ENCODE data around the gene ZNF710. TPM values are rescaled to one million over a fixed set of nuclear protein-coding genes. Genes with fewer than 3 reads are reported as not detected.

The ZNF710 gene
- total RNA-seq, 1 donor from 2014 or later, result 3.5 TPM

- H3K36me3 ChIP-seq, result no peaks in the 10 kb centered on the region
- DNase-seq (ENCODE audit: low spot score in 2 of 2), result no peak
- peaks cover 0 to 14% of the 10 kb centered on the region in 2 donors for H3K4me1 ChIP-seq
- TF ChIP-seq CTCF (IDR thresholded peaks at IDR 0.05), result no peak
- H3K4me3 ChIP-seq, result no peak overlapping the region
- intact Hi-C loops (cut with DNase I), result no loop called here
- H3K27ac ChIP-seq, result no peak overlapping the region
- no peaks in the 10 kb centered on the region for H3K9me3 ChIP-seq
- no peaks in the 10 kb centered on the region for H3K27me3 ChIP-seq
These were observed 2.9 kb upstream of the ZNF710 start for GRCh38 chr15:89998141-89998661.

- intact Hi-C loops (cut with DNase I), result no loop called here
- TF ChIP-seq CTCF (IDR thresholded peaks at IDR 0.05), result no peak
- no peak overlapping the region for H3K4me3 ChIP-seq
- H3K27me3 ChIP-seq, result no peaks in the 10 kb centered on the region
- H3K36me3 ChIP-seq, result no peaks in the 10 kb centered on the region
- peak overlapping the region in 1 of 2 donors; percentile 70 for H3K27ac ChIP-seq
- H3K9me3 ChIP-seq, result no peaks in the 10 kb centered on the region
- H3K4me1 ChIP-seq, result peaks cover 0 to 23% of the 10 kb centered on the region in 2 donors
- no peak for DNase-seq (ENCODE audit: low spot score in 2 of 2)
These were observed 2.0 kb upstream of the ZNF710 start for GRCh38 chr15:89998923-89999675.

GRCh38 chr15:89999676-90000185 lies 1.4 kb upstream of the ZNF710 start:
- H3K27me3 ChIP-seq, result no peaks in the 10 kb centered on the region
- H3K27ac ChIP-seq, result peak overlapping the region; percentile 70 to 80
- peaks cover 0 to 28% of the 10 kb centered on the region in 2 donors for H3K4me1 ChIP-seq
- intact Hi-C loops (cut with DNase I), result loop anchor here (5.0 to 10.0 kb wide), 5 partner anchors 68 to 935 kb away; partner anchors contain the start of genes AP3S2, ARPIN, CIB1 and GDPGP1
- H3K36me3 ChIP-seq, result no peaks in the 10 kb centered on the region
- H3K9me3 ChIP-seq, result no peaks in the 10 kb centered on the region
- H3K4me3 ChIP-seq, result peak overlapping the region in 1 of 2 donors; percentile 96
- TF ChIP-seq CTCF (IDR thresholded peaks at IDR 0.05), result no peak
- DNase-seq (ENCODE audit: low spot score in 2 of 2), result no peak

- peak overlapping the region; percentile 86 to 96 for H3K4me3 ChIP-seq
- peaks cover 0 to 32% of the 10 kb centered on the region in 2 donors for H3K4me1 ChIP-seq
- H3K36me3 ChIP-seq, result no peaks in the 10 kb centered on the region
- DNase-seq (ENCODE audit: low spot score in 2 of 2), result no peak
- no peaks in the 10 kb centered on the region for H3K9me3 ChIP-seq
- no peaks in the 10 kb centered on the region for H3K27me3 ChIP-seq
- peak overlapping the region; percentile 70 to 80 for H3K27ac ChIP-seq
- intact Hi-C loops (cut with DNase I), result loop anchor here (5.0 to 10.0 kb wide), 5 partner anchors 67 to 934 kb away; partner anchors contain the start of genes AP3S2, ARPIN, CIB1 and GDPGP1
- TF ChIP-seq CTCF (IDR thresholded peaks at IDR 0.05), result no peak
These were observed 730 bp upstream of the ZNF710 start for GRCh38 chr15:90000186-90001001.

GRCh38 chr15:90001683-90002427 lies 731 bp downstream of the ZNF710 start:
- intact Hi-C loops (cut with DNase I), result loop anchor here (5.0 to 10.0 kb wide), 5 partner anchors 65 to 933 kb away; partner anchors contain the start of genes AP3S2, ARPIN, CIB1 and GDPGP1
- Histone ChIP-seq H3K27me3 (no peaks in the 10 kb centered on the region), H3K4me1 (peaks cover 0 to 34% of the 10 kb centered on the region in 2 donors), H3K27ac (peak overlapping the region; percentile 81 to 90), H3K9me3 (no peaks in the 10 kb centered on the region), H3K36me3 (no peaks in the 10 kb centered on the region), H3K4me3 (peak overlapping the region; percentile 86 to 96)
- no peak for TF ChIP-seq CTCF (IDR thresholded peaks at IDR 0.05)
- peak in 1 of 2 donors; percentile 76 for DNase-seq (ENCODE audit: low spot score in 2 of 2)

Measured in ascending aorta (tissue), 2 donors.